Measurements from ENCODE around the gene SLC35E1. TPM values are rescaled to one million over a fixed set of nuclear protein-coding genes. Genes with fewer than 3 reads are reported as not detected.

SLC35E1 gene
- total and polyA plus RNA-seq, 2 of the 13 experiments (the other 11 are each of a cell fraction or from before 2014, with no cell fraction given): 21.2 to 46.5 TPM

- TF ChIP-seq, protein P1, sequence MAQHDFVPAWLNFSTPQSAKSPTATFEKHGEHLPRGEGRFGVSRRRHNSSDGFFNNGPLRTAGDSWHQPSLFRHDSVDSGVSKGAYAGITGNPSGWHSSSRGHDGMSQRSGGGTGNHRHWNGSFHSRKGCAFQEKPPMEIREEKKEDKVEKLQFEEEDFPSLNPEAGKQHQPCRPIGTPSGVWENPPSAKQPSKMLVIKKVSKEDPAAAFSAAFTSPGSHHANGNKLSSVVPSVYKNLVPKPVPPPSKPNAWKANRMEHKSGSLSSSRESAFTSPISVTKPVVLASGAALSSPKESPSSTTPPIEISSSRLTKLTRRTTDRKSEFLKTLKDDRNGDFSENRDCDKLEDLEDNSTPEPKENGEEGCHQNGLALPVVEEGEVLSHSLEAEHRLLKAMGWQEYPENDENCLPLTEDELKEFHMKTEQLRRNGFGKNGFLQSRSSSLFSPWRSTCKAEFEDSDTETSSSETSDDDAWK (CRISPR knock-in tag; IDR thresholded peaks at IDR 0.05): no peak
- TF ChIP-seq SAP130 (CRISPR knock-in tag; IDR thresholded peaks at IDR 0.05; ENCODE audit: low read depth) (no peak), ARID2 (CRISPR knock-in tag; IDR thresholded peaks at IDR 0.05; ENCODE audit: borderline replicate concordance) (no peak), ZBTB34 (CRISPR knock-in tag; IDR thresholded peaks at IDR 0.05) (no peak), ZNF567 (CRISPR knock-in tag; IDR thresholded peaks at IDR 0.05; ENCODE audit: borderline replicate concordance) (no peak), SMAD9 (CRISPR knock-in tag; IDR thresholded peaks at IDR 0.05) (no peak), IRF1 (CRISPR knock-in tag; IDR thresholded peaks at IDR 0.05; ENCODE audit: low read depth) (no peak)
These were observed 12.4 kb downstream of the SLC35E1 start (continued) for GRCh38 chr19:16559780-16560276.

- no peaks in the 10 kb centered on the region for H3K4me1 ChIP-seq (ENCODE audit: insufficient read depth, low read length)
- TF ChIP-seq PITX1 (CRISPR knock-in tag; IDR thresholded peaks at IDR 0.05): no peak
- TF ChIP-seq, protein P2, sequence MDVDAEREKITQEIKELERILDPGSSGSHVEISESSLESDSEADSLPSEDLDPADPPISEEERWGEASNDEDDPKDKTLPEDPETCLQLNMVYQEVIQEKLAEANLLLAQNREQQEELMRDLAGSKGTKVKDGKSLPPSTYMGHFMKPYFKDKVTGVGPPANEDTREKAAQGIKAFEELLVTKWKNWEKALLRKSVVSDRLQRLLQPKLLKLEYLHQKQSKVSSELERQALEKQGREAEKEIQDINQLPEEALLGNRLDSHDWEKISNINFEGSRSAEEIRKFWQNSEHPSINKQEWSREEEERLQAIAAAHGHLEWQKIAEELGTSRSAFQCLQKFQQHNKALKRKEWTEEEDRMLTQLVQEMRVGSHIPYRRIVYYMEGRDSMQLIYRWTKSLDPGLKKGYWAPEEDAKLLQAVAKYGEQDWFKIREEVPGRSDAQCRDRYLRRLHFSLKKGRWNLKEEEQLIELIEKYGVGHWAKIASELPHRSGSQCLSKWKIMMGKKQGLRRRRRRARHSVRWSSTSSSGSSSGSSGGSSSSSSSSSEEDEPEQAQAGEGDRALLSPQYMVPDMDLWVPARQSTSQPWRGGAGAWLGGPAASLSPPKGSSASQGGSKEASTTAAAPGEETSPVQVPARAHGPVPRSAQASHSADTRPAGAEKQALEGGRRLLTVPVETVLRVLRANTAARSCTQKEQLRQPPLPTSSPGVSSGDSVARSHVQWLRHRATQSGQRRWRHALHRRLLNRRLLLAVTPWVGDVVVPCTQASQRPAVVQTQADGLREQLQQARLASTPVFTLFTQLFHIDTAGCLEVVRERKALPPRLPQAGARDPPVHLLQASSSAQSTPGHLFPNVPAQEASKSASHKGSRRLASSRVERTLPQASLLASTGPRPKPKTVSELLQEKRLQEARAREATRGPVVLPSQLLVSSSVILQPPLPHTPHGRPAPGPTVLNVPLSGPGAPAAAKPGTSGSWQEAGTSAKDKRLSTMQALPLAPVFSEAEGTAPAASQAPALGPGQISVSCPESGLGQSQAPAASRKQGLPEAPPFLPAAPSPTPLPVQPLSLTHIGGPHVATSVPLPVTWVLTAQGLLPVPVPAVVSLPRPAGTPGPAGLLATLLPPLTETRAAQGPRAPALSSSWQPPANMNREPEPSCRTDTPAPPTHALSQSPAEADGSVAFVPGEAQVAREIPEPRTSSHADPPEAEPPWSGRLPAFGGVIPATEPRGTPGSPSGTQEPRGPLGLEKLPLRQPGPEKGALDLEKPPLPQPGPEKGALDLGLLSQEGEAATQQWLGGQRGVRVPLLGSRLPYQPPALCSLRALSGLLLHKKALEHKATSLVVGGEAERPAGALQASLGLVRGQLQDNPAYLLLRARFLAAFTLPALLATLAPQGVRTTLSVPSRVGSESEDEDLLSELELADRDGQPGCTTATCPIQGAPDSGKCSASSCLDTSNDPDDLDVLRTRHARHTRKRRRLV (CRISPR knock-in tag; IDR thresholded peaks at IDR 0.05): no peak
- TF ChIP-seq HOXA3 (CRISPR knock-in tag; IDR thresholded peaks at IDR 0.05): no peak
- TF ChIP-seq, protein P3, sequence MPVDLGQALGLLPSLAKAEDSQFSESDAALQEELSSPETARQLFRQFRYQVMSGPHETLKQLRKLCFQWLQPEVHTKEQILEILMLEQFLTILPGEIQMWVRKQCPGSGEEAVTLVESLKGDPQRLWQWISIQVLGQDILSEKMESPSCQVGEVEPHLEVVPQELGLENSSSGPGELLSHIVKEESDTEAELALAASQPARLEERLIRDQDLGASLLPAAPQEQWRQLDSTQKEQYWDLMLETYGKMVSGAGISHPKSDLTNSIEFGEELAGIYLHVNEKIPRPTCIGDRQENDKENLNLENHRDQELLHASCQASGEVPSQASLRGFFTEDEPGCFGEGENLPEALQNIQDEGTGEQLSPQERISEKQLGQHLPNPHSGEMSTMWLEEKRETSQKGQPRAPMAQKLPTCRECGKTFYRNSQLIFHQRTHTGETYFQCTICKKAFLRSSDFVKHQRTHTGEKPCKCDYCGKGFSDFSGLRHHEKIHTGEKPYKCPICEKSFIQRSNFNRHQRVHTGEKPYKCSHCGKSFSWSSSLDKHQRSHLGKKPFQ (CRISPR knock-in tag; IDR thresholded peaks at IDR 0.05; ENCODE audit: insufficient replicate concordance): no peak
These were observed 17.4 kb downstream of the SLC35E1 start for GRCh38 chr19:16554776-16555175.

More at GRCh38 chr19:16554776-16555175, 17.4 kb downstream of the SLC35E1 start:
- no peak overlapping the region for H2AFZ ChIP-seq (ENCODE audit: low read length)
- no peaks in the 10 kb centered on the region for H3K79me2 ChIP-seq (ENCODE audit: insufficient read depth, low read length)
- no peak overlapping the region for H3K27ac ChIP-seq (ENCODE audit: extremely low read length, insufficient read depth, low read length)
- no peak for DNase-seq (ENCODE audit: low spot score)
- H3K36me3 ChIP-seq (replicated peaks in 1 of 2; ENCODE audit: control insufficient read depth in 1 of 2, insufficient read depth in 2 of 2, low read length in 2 of 2): peaks cover 22 to 36% of the 10 kb centered on the region in 2 experiments
- no peak for ATAC-seq
- H3K27me3 ChIP-seq (ENCODE audit: control insufficient read depth in 1 of 2, insufficient read depth in 2 of 2, low read length in 2 of 2): no peaks in the 10 kb centered on the region
- no peak for FAIRE-seq
- in situ Hi-C loops (cut with HindIII; ENCODE audit: extremely low pct_ligation_motif_present, low pct_unique_long_range_greater_than_20kb): no loop called here
- intact Hi-C loops (cut with micrococcal nuclease; ENCODE audit: unreplicated experiment): no loop called here
- ChIA-PET CTCF (ENCODE audit: low intra/inter-chr PET ratio, low total read pairs) (no interaction called here), POLR2A (no interaction called here)
- no TSS peak for BruUV-seq (replicated peaks)
- no peak overlapping the region for H3K4me2 ChIP-seq (ENCODE audit: low read depth, low read length)
- 93% methylated on average over 8 of the region's 8 CpGs for WGBS (ENCODE audit: low lambda C conversion rate)
- no peaks in the 10 kb centered on the region for H4K20me1 ChIP-seq (ENCODE audit: insufficient read depth, low read length)
- H3K9ac ChIP-seq (ENCODE audit: insufficient read depth, low read depth, low read length): no peak overlapping the region
- no peaks in the 10 kb centered on the region for H3K9me3 ChIP-seq (ENCODE audit: low read length)
- H3K4me3 ChIP-seq (replicated peaks in 1 of 3; ENCODE audit: insufficient read depth in 1 of 3, low read depth in 2 of 3, low read length in 3 of 3): no peak overlapping the region

Measured in HepG2 (cell line).